Cerebellar cortex (tissue), 1 donor: Measurements from ENCODE around the gene TFCP2.

Experiments
- DNase-seq: peaks from one replicate; pipeline ENCODE4 v3.0.0-alpha.2; 2015; ENCODE audit warnings: low spot score

TFCP2 gene

DNA sequence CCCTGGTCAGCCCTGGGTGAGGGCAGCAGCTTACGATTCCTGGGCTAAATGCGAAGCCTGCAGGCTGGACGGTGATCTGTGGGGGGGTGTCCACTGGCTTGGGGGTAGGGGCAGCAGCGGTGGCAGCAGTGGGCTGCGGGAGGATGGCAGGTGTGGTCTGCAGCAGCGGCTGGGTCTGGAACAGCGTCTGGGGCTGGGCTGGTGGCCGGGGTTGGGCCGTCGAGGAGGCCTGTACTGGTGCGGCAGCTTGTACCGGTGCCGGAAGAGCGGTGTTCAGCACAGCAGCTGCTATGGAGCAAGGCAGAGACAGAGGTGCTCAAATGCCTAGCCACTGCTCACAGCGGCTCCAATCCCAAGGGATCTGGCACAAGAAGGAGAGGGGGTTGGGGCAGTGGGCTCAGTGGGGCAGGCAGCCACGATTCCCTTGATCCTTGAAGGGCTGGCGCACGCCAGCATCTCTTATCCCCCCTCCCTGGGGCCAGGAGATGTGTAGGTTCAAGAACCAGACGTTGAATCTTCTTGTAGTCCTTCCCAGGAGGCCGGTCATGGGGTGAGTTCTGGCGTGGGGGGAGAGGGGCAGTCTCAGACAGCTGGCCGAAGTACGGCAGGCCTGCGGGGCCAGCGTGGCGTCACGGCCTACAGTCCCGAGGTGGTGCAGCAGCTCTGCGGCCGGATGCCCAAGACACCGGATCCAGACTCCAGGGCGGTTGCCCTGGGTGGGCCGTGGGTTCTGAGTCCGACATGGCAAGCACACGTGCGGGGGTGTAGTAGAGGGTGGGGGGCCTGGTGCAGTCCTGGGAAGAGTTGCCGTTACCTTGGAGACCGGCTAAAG lies 25.0 kb upstream of the TFCP2 start:
- no peak for DNase-seq

DNA sequence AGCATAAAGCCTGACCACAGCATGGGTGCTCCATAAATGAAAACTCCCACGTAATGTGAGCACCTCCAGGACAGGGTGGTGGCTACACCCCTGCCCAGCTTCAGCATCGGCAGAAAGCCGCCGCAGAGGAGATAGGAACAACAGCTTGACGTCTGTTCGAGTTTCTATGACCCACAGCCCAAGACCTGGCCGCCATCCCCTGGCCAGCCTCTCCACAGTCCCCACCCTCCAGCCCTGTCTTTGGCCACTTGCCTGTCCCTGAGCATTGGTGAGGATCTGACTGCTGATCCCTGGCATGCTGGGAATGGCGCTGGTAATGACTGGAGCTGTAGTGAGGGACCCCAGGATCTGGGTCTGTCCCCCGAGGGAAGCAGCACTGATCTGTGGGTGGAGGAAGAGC lies 23.6 kb upstream of the TFCP2 start:
- DNase-seq, result no peak

DNA sequence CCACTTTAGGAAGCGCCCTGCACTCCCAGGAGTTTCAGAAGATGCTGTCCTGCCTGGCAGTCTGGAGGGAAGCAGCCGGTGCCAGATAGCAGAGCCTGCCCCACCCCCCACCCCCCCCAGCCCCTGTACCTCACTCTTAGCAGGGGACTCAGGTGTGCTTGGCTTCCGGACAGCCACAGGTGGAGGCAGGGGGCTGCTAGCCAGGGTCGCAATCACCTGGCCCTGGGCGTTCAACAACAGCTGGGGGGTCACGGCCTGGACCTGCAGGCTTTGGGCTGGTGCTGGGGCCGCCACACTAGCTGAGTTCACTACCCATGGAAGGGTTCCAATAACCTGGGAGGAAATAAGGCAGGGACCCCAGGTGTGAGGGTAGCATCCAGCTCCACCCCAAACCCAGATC lies 22.9 kb upstream of the TFCP2 start:
- no peak for DNase-seq

DNA sequence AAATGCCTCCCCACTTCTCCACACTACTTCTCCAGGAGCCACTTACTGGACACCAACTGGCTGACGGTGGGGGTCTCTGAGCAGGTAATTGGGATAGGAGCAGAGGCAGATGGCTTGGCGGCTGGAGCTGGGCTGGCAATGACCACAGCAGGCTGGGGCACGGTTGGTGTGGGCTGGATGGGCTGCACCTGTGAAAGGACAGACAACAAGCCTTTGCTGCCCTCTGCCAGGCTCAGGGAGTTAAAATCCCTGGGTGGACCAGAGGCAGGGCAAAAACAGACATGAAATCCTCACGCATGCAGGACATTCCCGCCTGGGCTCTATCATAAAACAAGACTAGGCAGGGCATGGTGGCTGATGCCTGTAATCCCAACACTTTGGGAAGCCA lies 19.3 kb upstream of the TFCP2 start:
- DNase-seq, result peak; percentile 33

DNA sequence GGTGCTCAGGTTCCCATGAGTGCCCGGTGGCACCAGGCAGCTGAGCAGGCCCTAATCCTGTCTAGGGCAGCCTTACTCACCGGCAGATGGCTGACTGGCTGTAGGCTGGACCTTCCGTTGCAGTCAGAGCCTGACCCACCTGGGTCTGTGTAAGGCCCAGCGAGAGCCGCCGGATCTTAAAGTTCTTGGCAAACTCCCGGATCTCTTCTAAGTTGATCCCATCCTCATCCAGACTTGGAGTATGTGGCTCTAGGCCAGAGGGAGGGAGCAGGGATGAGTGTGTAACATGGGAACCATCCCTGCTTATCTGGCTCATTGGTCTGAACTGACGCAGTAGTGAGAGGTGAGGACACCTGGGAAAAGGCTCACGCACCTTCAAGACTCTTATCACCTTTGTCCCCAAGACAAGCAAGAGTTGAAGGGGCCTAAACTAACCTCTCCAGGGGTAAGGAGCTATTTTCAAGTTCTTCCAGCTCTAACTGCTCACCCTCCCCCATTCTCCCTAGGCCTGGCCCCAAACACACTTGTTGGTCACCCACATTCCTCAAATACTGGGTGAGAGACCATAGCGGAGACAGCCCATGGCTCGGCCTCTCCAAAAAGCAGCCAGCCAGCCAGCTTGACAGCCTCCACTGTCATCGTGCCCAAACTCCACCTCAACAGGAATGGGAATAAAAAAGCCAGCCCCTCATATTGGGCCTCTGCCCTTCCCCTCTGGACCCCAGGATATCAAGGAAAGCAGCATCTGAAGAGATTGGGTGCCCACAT lies 18.8 kb upstream of the TFCP2 start:
- no peak for DNase-seq

DNA sequence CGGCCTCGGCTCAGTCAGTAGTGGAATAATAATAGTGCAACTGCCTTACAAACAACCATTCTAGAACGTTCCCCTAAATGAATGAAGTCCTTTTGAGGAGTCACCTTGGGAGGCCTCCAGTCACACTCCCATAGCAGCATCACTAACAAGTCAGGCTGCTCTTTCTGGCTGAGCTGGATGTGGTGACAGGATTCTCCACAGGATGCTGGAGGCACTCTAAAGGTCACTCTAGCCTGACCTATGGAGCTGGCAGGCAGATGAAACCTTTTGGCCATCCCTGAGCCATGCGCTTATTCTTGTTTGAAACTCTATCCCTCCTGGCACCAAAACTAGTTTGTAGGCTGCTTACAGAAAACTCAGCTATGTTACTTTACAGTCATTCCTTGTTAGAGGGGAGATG lies 17.9 kb upstream of the TFCP2 start:
- no peak for DNase-seq

DNA sequence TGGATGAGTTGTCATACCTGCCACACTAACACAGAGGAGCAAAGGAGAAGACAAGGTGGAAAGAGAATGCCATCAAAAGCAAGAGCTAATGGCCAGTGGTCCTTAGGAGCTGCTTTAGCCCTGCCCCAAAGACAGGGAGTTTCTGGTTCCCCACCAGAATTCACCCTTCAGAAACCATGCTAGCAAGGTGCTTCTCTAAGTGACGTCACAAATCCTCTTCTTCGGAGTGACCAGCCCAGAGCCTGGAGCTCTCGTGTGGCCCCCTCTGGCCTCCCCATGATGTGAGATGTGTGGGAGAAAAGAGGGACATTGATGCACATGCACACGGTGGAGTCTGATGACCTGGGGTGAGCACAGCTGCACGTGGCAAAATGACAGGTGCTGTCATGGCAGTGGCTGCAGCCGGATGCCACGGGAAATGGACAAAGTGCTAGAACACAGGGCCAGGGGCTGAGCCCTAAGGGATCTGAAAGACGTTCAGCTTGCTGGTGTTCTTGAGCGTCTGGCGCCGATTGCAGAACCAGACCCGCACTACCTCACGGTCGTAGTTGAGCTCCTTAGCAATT lies 16.9 kb upstream of the TFCP2 start:
- DNase-seq, result no peak

DNA sequence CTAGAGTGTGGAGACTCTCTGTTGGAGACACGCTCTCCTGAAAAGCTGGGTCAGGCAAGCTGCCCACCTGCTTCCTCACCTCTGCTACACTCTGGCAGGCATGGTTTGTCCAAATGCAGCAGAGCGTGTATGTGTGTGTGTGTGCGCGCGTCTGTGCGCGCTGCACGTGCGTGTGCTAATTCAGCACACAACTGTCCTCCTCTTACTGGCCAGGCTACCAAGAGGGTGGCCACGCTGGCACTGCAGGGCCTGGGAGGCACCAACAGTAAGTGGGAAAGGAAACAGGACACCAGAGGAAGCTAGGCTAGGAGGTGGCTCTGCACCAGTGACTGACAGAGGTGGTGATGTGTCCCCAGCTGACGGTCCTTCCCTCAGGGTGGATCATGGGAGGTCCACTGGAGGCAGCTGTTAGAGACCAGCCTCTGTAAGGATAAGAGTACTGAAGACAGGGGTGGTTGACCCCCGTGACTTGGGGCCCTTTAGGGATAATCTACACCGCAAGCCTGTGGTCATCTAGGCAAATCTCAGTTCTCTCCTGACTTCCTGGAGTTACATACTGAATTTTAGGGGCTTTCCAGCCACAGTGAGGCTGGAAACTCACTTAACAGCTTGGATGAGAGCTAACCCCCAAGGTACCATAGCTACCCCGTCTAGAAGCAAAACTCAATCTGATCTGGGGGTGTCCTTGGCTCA lies 15.6 kb upstream of the TFCP2 start:
- DNase-seq, result no peak

DNA sequence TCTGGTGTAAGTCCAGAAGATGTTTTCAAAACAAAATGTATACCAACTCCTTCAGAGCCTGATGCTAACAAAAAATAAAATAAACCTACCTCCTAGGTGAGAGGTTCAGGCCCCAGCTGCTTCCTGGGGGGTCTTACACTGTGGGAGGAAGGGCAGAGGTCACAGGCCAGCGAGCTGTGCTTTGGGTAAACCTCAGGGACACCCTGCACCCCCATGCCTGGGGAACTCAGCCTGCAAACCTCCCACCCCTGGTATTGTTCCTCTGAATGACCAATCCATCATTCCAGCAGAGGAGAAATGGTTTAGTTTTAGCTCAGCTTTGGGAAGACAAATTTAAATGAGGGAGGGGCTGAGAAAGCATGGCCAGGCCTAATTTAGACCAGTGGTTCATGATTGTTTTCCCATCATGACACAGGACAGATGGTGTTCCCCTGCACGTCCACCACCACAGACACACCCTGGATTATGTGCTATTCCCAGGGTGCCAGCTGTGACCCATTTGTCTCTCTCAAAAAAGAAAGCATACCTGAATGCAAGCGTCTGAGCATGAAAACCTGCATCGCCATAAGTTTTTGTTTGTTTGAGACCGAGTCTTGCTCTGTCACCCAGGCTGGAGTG lies 14.5 kb upstream of the TFCP2 start:
- DNase-seq, result no peak

DNA sequence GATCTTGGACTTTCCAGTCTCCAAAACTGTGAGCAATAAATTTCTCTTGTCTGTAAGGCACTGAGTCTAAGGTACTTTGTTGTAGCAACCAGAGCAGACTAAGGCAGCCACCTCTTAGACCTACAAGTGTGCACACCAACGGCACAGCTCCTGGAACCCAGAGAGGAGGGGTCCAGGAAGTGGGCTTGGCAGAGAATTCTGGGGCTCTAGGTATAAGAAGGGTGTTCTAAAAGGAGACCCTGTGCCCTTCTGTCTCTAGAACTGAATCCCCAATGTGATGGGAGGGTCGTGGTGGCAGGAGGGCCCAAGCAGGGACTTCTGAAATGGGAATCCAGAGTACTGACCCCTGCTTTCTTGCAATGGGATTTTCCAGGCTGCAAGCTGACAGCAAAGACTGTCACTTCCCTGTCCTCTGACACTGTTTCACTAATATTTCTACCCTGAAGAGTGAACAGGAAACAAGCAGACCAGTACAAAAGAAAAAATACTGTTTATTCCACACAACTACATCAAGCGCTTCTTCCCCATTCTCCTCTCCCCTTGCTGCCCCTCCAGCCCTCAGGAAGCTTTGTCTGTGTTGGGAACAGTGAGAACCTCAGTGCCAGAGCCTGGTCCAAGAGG lies 13.6 kb upstream of the TFCP2 start:
- no peak for DNase-seq

DNA sequence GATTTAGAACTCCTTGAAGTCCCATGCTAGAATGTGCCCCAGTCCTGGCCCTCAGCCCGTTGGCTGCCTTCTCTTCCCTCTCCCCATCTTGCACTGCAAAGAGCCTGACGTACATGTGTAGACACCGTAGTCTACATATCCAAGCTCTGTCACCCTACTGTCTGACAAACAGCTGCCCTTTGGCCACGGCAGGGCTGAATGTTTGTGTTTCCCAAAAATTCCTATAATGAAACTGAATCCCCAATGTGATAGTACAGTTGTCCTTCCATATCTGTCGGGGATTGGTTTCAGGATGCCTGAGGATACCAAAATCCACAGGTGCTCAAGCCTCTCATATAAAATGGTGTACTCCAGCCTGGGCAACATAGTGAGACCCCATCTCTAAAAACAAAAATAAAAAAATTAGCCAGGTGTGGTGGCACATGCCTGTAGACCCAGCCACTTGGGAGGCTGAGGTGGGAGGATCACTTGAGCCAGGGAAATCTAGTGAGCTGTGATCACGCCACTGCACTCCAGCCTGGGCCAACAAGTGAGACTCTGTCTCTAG lies 12.3 kb upstream of the TFCP2 start:
- DNase-seq, result no peak

DNA sequence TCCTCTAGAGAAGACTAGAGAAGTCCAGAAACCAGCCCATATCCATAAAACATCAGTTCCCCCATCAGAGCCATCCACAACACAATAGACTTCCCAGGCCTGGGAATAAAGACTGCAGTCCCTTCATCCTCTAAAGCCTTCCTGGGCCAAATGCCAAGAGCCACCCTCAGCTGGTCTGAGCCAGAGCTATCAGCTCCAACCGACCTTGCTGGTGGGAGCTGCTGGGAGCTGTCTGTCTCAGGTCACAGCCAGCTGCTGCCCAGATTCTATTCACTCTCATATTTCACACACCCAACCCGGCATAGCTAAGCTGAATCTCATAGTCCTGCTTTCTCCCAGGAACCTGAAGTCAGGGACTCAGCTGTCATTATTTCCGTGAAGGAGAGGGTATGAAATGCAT lies 10.9 kb upstream of the TFCP2 start:
- no peak for DNase-seq

DNA sequence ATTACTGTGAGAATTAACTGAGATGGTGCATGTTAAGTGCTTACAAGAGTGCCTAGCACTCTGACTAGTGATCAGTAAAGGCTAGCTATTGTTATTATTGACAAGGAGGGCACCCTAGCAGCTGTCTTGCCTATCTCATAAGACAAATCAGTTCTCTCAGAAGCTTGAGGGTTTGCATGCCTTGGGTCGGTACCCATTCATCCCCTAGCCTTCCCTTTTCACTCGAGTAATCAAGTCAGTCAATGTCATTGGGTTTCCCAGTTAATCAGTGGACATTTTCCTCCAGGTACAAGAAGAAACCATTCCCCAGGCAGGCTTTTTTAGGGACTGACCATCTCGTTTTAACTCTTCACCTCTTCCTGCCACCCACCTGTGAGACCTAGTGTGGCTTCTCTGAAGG lies 10.4 kb upstream of the TFCP2 start:
- no peak for DNase-seq

DNA sequence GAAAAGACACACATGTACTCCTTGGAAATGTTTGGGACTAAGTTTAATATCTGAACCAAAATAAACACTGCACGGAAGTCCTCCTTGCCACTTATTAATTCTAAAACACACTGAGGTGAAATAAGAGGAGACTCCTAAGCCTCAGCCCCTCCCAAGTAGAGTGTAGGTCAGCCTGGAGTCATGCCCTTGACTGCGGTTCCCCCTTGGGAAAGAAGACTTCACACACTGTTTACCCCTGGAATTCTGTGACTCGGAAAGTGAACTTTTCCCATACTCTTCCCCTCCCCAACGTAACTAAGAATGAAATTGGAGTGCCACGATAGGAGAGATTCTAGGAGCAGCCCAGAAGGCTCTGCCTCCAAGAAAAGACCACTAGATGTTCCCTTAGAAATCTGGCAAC lies 8.6 kb upstream of the TFCP2 start:
- no peak for DNase-seq

DNA sequence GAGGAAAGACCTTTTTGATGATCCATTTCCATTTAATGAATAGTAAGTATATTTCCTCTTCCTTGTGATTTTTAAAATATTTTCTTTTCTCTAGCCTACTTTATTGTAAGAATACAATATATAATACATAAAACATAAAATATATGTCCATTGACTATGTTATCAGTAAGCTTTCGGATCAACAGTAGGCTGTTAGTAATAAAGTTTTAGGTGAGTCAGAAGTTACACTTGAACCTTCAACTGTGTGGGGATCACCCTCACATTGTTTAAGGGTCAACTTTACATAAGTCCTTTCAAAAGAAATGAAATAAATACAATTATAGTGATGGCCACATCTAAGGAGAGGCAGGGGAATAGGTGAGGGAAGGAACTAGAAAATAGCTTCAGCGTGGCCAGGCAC lies 5.0 kb upstream of the TFCP2 start:
- no peak for DNase-seq

DNA sequence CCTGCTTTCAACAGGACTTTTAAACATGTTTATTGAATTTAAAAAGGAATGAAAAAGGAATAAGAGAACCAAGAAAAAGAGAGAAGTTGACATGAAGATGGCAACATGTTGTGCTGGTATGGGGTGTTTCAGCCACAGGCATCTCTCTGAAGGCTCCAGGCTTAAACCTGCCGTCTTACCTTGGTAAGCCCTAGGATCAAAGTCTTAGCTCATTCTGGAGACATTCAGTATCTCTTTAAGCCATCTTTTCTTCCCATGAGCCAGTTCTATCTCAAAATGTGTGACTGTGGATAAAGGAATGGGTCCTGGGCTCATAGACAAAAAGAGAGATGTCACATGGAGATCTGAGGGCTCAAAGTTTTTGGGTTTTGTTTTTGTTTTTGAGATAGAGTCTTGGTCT lies 1.6 kb upstream of the TFCP2 start:
- DNase-seq, result no peak

DNA sequence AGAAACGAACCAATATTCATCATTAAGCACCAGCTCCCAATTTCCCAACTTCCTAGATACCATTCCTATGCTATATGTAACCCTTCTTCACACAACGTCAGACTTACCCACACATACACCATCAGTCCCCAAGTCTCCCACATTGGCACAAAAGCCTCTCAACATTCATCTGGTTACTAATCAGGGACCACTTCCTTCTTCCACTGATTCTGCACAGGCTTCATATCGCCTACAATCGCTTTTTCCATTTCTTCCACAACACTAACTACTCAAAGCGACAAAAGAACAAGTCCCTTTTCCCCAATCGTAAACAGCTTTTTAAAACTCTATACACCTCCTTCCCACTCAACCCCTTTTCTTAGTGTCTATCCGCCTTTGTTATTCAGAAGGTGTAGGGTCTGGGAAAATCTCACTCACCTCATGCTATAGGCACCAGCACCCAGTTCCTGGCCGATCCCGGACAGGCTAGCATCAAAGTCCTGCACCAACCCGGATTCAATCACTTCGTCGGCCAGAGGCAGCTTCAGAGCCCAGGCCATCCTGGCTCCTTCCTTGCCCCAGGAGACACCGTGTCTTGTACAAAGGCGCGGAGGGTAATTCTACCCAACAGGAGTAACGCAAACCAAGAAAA lies 936 bp downstream of the TFCP2 start:
- DNase-seq, result peak; percentile 40

DNA sequence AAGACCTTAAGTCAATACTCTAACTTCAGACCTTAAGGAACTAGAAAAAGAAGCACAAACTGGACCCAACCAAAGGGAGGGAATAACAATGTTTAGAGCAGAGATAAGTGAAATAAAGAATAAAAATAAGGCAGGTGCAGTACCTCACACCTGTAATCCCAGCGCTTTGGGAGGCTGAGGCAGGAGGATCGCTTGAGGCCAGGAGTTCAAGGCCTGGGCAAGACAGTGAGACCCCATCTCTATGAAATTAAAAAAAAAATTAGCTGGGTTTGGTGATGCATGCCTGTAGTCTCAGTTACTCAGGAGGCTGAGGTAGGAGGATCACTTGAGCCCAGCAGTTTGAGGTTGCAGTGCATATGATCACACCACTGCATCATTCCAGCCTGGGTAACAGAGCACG lies 9.1 kb downstream of the TFCP2 start:
- DNase-seq, result no peak

DNA sequence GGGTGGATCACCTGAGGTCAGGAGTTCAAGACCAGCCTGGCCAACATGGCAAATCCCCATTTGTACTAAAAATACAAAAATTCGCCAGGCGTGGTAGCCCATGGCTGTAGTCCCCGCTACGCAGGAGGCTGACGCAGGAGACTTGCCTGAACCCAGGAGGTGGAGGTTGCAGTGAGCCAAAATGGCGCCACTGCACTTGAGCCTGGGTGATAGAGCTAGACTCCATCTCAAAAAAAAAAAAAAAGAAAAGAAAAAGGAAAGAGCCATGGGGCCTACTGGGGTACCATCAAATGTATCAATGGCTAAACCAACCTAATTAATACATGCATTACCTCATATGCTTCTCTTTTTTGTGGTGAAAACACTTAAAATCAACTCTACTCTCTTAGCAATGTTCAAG lies 10.7 kb downstream of the TFCP2 start:
- DNase-seq, result no peak

DNA sequence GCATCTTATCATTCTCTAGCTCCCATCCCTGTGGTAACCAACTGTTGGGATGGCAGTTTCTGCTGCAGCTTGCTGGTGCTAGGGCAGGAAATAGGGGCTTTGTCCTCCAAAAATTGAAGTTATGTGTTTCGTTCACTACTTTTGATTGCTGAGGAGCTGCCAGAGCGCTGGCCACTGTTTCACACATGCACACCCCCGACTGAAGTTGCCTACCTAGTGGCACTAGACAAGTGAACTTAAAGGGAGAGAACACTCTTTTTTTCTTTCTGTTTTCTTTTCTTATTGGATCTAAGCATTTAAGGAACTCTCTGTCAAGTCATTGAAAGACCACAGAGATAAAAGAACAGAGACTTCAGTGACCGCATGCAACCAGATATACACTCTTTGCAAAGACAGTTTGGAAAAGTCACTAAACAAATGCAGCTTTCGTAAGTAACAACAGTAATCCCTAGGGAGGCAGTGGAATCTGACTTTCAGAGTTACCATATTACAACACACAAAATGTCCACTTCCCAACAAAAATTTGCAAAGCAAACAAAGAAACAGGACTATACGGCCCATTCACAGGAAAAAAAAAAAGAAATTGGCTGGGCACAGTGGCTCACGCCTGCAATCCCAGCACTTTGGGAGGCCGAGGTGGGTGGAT lies 12.0 kb downstream of the TFCP2 start:
- DNase-seq, result no peak
